Naive thymus-derived CD4-positive, alpha-beta T cell (primary cell): Measurements from ENCODE around the gene MARCHF3. TPM values are rescaled to one million over a fixed set of nuclear protein-coding genes. Genes with fewer than 3 reads are reported as not detected.

ENCODE experiments used
- ATAC-seq: fragments of 150-1000 bp; cut with Tn5 transposase; 2 replicates; pipeline ENCODE4 v1.10.0; 2021; ENCODE audit warnings: mild to moderate bottlenecking, moderate library complexity
- CTCF ChIA-PET: fragments of 350-600 bp; sonication (Branson Sonifier 250); formaldehyde crosslinking; loops from one replicate; lab custom pipeline; 2021; ENCODE audit warnings: antibody characterized with exemption; lab: Charles Lee
- POLR2A ChIA-PET: fragments of 350-600 bp; sonication (Branson Sonifier 250); formaldehyde crosslinking; loops from one replicate; lab custom pipeline; 2021; ENCODE audit warnings: antibody characterized with exemption, inconsistent platforms; lab: Charles Lee
- DNase-seq, 9 donors: peaks; one replicate each; pipeline versions ENCODE4 v3.0.0 to v3.0.0-alpha.2; 2020 to 2022; ENCODE audit warnings: mixed read lengths in 1 of 9
- H3K27ac ChIP-seq: one replicate; pipeline ENCODE4 v1.7.0; 2013; ENCODE audit warnings: mild to moderate bottlenecking, low read depth, low read length, moderate library complexity
- H3K27me3 ChIP-seq, 2 donors: one replicate each; pipeline ENCODE4 v1.7.0; 2013; ENCODE audit warnings: low read length in 2 of 2, mild to moderate bottlenecking in 2 of 2, moderate library complexity in 2 of 2; ENCODE audit not compliant: control insufficient read depth in 2 of 2, insufficient read depth in 2 of 2
- H3K36me3 ChIP-seq, 3 experiments: 1 replicate in 2 of 3; 2 replicates in 1 of 3; pipeline ENCODE4 v1.7.0; 2013; ENCODE audit warnings: low read length in 3 of 3, mild to moderate bottlenecking in 3 of 3, moderate library complexity in 1 of 3; ENCODE audit not compliant: insufficient read depth in 3 of 3, control insufficient read depth in 2 of 3
- H3K4me1 ChIP-seq, 2 donors: one replicate each; pipeline ENCODE4 v1.7.0; 2013; ENCODE audit warnings: low read length in 2 of 2, mild to moderate bottlenecking in 2 of 2, moderate library complexity in 1 of 2; ENCODE audit not compliant: control insufficient read depth in 2 of 2, insufficient read depth in 2 of 2
- H3K4me3 ChIP-seq: 2 replicates; pipeline ENCODE4 v1.7.0; 2013; ENCODE audit warnings: mild to moderate bottlenecking, low read length
- H3K9me3 ChIP-seq, 3 experiments: 1 replicate in 2 of 3; 2 replicates in 1 of 3; pipeline ENCODE4 v1.7.0; 2013; ENCODE audit warnings: low read length in 3 of 3; ENCODE audit not compliant: control insufficient read depth in 2 of 3
- H3K27ac Mint-ChIP-seq, 9 donors: one replicate each; pipeline ENCODE4 v1.8.0; 2020 to 2022; ENCODE audit warnings: mixed read lengths in 9 of 9, mild to moderate bottlenecking in 8 of 9, moderate library complexity in 5 of 9, inconsistent platforms in 2 of 9
- H3K27me3 Mint-ChIP-seq, 5 donors: one replicate each; pipeline ENCODE4 v1.8.0; 2021 to 2022; ENCODE audit warnings: mixed read lengths in 5 of 5, mild to moderate bottlenecking in 1 of 5
- H3K36me3 Mint-ChIP-seq, 5 donors: one replicate each; pipeline ENCODE4 v1.8.0; 2020 to 2022; ENCODE audit warnings: mixed read lengths in 5 of 5, mild to moderate bottlenecking in 3 of 5, inconsistent platforms in 1 of 5
- H3K4me1 Mint-ChIP-seq, 7 donors: one replicate each; pipeline ENCODE4 v1.8.0; 2020 to 2022; ENCODE audit warnings: mixed read lengths in 7 of 7, mild to moderate bottlenecking in 3 of 7, inconsistent platforms in 1 of 7
- H3K4me3 Mint-ChIP-seq, 10 donors: one replicate each; pipeline ENCODE4 v1.8.0; 2020 to 2022; ENCODE audit warnings: mild to moderate bottlenecking in 10 of 10, mixed read lengths in 10 of 10, moderate library complexity in 6 of 10, inconsistent platforms in 2 of 10
- H3K9me3 Mint-ChIP-seq, 11 donors: one replicate each; pipeline ENCODE4 v1.8.0; 2020 to 2022; ENCODE audit warnings: mixed read lengths in 11 of 11, mild to moderate bottlenecking in 4 of 11, inconsistent platforms in 1 of 11, moderate library complexity in 1 of 11
- intact Hi-C, 2 donors: fragments of 100-400 bp; cut with micrococcal nuclease; formaldehyde crosslinking; loops; one replicate each; pipeline ENCODE4 v1.15.1; 2023
- polyA plus RNA-seq, 2 donors: library from polyadenylated mRNA; unstranded; fragments of 300-500 nt; fragmentation: Illumina TruSeq; gene quantifications; one replicate each; pipeline ENCODE4 v1.2.3, GENCODE V29; 2021
- total RNA-seq, 6 experiments: library from RNA in 5 of 6; stranded (reverse) in 5 of 6; gene quantifications; 1 replicate in 5 of 6; 2 replicates in 1 of 6; pipeline ENCODE4 v1.2.3 and lab custom pipeline; 2021 to 2026

MARCHF3 gene
- total and polyA plus RNA-seq, 7 experiments from 2014 or later = 3.1 to 15.4 (median 13.0) TPM

DNA sequence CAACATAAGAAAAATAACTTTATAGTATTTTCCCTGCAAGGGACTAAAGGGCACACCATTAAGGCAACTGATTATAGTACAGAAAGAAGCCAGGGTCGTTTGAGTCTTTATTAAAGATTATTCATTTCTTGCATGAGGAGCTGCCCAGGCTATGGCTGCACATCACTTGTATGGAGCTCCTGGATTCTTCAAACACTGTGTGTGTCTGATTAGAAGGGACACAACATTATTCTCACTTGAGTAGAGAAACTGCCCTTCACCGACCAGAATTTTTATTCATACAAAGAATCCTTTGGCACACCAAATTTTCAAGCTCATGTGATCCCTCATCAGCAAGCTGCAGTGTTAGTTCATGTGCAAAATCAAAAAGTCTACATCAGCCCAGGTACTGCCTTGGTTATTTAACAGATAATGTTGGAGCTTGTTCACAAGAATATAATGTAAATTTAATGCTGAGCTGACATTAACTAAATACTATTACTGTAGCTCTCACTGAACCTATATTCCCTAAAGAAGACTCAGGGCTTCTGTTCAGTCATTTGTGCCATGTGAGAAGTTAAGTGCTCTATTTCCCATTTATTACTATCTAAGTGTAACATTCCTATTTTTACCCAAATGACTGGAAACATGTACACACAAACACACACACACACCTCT is 33.0 kb upstream of the MARCHF3 start:
- no peaks in the 10 kb centered on the region for H3K4me1 ChIP-seq
- no peak for DNase-seq
- H3K4me3 ChIP-seq = no peak overlapping the region
- no peak for ATAC-seq
- CTCF ChIA-PET = interaction anchor here (0.7 kb wide), 1 partner anchor 731 kb away, joined by 3 read pairs; no protein-coding TSS in a partner anchor
- H3K27me3 Mint-ChIP-seq = no peaks in the 10 kb centered on the region
- H3K4me1 Mint-ChIP-seq = peaks cover 4 to 24% (median 7%) of the 10 kb centered on the region in 7 donors
- H3K27ac Mint-ChIP-seq = no peak overlapping the region
- H3K36me3 Mint-ChIP-seq = peaks cover 4 to 29% (median 14%) of the 10 kb centered on the region in 5 donors
- H3K9me3 ChIP-seq = no peaks in the 10 kb centered on the region
- H3K4me3 Mint-ChIP-seq = no peak overlapping the region
- H3K27me3 ChIP-seq = no peaks in the 10 kb centered on the region
- intact Hi-C loops = no loop called here
- no peaks in the 10 kb centered on the region for H3K9me3 Mint-ChIP-seq
- POLR2A ChIA-PET = interaction anchor here (2.1 kb wide), 1 partner anchor 9 kb away, joined by 11 read pairs; no protein-coding TSS in a partner anchor
- H3K36me3 ChIP-seq = peaks cover 0 to 4% (median 0%) of the 10 kb centered on the region in 3 experiments
- H3K27ac ChIP-seq = no peak overlapping the region

- H3K27ac Mint-ChIP-seq = no peak overlapping the region
- no peak for ATAC-seq
These were observed 31.6 kb upstream of the MARCHF3 start for GRCh38 chr5:127061956-127062355.

DNA sequence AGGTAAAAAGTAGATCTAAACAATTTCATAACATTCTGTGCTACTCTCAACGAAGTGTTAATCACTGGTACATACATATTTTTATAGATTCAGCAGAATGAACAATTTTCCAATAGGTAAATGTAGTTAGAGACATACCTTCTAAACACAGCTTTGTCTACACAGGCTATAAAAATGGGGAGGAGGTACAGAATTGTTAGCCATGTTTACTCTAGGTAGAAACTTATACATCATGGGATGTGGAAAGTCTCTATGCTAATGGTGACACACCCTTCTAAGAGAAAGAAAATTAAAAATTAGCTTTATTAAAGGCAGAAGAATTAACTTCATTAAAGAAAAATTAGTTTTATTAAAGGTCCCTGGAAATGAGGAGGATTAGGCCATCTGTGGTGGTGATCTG is 31.2 kb upstream of the MARCHF3 start:
- Histone ChIP-seq H3K4me1 (no peaks in the 10 kb centered on the region), H3K27ac (no peak overlapping the region), H3K4me3 (no peak overlapping the region), H3K27me3 (no peaks in the 10 kb centered on the region), H3K9me3 (no peaks in the 10 kb centered on the region), H3K36me3 (peaks cover 0 to 8% (median 0%) of the 10 kb centered on the region in 3 experiments)
- no peak for ATAC-seq
- DNase-seq = no peak
- no peak overlapping the region for H3K4me3 Mint-ChIP-seq
- no peaks in the 10 kb centered on the region for H3K27me3 Mint-ChIP-seq
- peaks cover 2 to 22% (median 7%) of the 10 kb centered on the region in 7 donors for H3K4me1 Mint-ChIP-seq
- peaks cover 4 to 39% (median 28%) of the 10 kb centered on the region in 5 donors for H3K36me3 Mint-ChIP-seq
- intact Hi-C loops = no loop called here
- ChIA-PET POLR2A (no interaction called here), CTCF (no interaction called here)
- H3K27ac Mint-ChIP-seq = no peak overlapping the region
- peaks cover 0 to 1% (median 0%) of the 10 kb centered on the region in 11 donors for H3K9me3 Mint-ChIP-seq

More at GRCh38 chr5:127061956-127062355, 31.6 kb upstream of the MARCHF3 start:
- no peak overlapping the region for H3K27ac ChIP-seq
- H3K9me3 Mint-ChIP-seq = no peaks in the 10 kb centered on the region
- no peaks in the 10 kb centered on the region for H3K9me3 ChIP-seq
- H3K36me3 ChIP-seq = peaks cover 0 to 8% (median 0%) of the 10 kb centered on the region in 3 experiments
- peaks cover 4 to 36% (median 26%) of the 10 kb centered on the region in 5 donors for H3K36me3 Mint-ChIP-seq
- DNase-seq = no peak
- no peaks in the 10 kb centered on the region for H3K27me3 Mint-ChIP-seq
- ChIA-PET POLR2A (no interaction called here), CTCF (no interaction called here)
- no peaks in the 10 kb centered on the region for H3K4me1 ChIP-seq
- no peaks in the 10 kb centered on the region for H3K27me3 ChIP-seq
- peaks cover 2 to 22% (median 7%) of the 10 kb centered on the region in 7 donors for H3K4me1 Mint-ChIP-seq
- intact Hi-C loops = no loop called here
- H3K4me3 Mint-ChIP-seq = no peak overlapping the region
- no peak overlapping the region for H3K4me3 ChIP-seq

DNA sequence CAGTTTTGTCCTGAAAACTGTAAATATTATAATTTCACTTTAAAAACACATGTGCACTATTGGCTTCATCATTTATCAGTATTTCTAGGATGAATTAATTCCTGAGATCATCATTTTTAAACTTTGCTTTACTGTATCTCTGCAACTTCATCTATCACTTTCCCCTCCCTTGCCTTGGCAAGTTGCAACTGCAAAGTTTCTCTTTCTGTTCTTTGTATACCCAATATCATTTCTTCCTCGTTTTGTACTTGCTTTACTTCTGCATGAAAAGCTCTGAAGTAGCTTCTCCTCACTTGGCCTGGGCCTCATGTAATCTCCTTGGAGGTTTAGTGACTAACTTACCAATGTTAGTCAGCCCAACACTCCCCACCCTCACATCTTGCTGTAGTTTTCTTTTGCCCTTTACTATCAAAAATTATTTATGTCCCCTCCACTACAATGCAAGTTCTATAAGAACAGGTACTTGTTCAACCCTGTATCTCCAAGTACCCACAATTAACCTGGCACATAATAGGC is 30.2 kb upstream of the MARCHF3 start:
- Histone ChIP-seq H3K4me1 (no peaks in the 10 kb centered on the region), H3K4me3 (no peak overlapping the region), H3K36me3 (peaks cover 0 to 15% (median 0%) of the 10 kb centered on the region in 3 experiments), H3K27me3 (no peaks in the 10 kb centered on the region), H3K9me3 (no peaks in the 10 kb centered on the region), H3K27ac (no peak overlapping the region)
- Mint-ChIP-seq H3K27me3 (no peaks in the 10 kb centered on the region), H3K4me1 (peaks cover 2 to 22% (median 7%) of the 10 kb centered on the region in 7 donors), H3K36me3 (peaks cover 10 to 49% (median 38%) of the 10 kb centered on the region in 5 donors), H3K9me3 (peaks cover 0 to 6% (median 0%) of the 10 kb centered on the region in 11 donors), H3K27ac (peak overlapping the region in 3 of 9 donors; percentile 29 to 73 (median 51)), H3K4me3 (peak overlapping the region in 1 of 10 donors; percentile 68)
- ChIA-PET POLR2A (no interaction called here), CTCF (no interaction called here)
- intact Hi-C loops = no loop called here
- no peak for DNase-seq
- no peak for ATAC-seq

DNA sequence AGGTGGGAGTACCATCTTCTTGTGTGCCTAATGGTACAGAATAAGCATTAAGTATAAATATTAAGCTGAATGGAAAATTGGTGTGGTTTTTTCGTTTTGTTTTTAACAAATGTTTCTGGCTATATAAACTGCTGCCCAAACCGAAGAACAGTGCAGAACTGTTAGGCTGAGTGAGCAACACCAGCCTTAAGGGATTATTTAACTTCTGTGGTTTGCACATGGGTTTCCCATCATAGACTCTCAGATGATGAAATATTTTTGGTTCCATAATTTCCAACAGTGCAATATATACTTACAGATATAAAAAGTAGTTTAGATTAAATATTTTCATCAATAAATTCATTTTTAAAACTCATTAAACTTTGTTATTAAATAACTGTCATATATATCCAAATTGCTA is 26.5 kb upstream of the MARCHF3 start:
- Mint-ChIP-seq H3K27me3 (no peaks in the 10 kb centered on the region), H3K36me3 (peaks cover 13 to 74% (median 48%) of the 10 kb centered on the region in 5 donors), H3K4me1 (peaks cover 1 to 17% (median 7%) of the 10 kb centered on the region in 7 donors), H3K4me3 (no peak overlapping the region), H3K27ac (no peak overlapping the region), H3K9me3 (peaks cover 0 to 6% (median 0%) of the 10 kb centered on the region in 11 donors)
- Histone ChIP-seq H3K4me3 (no peak overlapping the region), H3K27ac (no peak overlapping the region), H3K4me1 (no peaks in the 10 kb centered on the region), H3K9me3 (no peaks in the 10 kb centered on the region), H3K27me3 (no peaks in the 10 kb centered on the region), H3K36me3 (peaks cover 0 to 15% (median 0%) of the 10 kb centered on the region in 3 experiments)
- no peak for ATAC-seq
- CTCF ChIA-PET = no interaction called here
- POLR2A ChIA-PET = no interaction called here
- intact Hi-C loops = no loop called here
- no peak for DNase-seq

DNA sequence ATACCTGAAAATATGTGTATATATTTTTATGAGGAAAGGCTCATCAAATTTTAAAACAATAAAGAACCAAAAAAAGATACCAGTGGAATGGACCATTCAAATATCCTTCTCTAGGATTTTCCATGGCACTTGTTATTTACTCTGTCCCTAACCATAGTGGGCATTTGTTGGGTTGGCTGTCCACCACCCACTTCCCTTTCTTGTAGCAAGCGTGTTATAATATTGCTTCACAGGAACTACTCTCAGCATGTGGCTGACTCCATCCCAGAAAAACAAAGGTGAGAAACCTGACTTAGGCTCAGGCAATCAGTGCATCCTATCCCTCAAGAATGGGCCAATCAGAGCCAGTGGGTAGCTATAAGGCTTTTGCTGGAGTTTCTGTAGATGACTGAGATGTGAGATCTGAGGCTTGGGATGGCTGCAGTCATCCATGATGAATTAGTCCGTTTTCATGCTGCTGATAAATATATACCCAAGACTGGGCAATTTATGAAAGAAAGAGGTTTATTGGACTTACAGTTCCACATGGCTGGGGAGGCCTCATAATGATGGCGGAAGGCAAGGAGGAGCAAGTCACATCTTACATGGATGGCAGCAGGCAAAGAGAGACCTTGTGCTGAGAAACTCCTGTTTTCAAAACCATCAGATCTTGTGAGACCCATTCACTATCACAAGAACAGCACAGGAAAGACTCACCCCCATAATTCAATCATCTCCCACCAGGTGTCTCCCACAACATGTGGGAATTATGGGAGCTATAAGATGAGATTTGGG is 25.7 kb upstream of the MARCHF3 start:
- Mint-ChIP-seq H3K27me3 (no peaks in the 10 kb centered on the region), H3K4me1 (peaks cover 0 to 12% (median 6%) of the 10 kb centered on the region in 7 donors), H3K27ac (no peak overlapping the region), H3K9me3 (peaks cover 0 to 6% (median 0%) of the 10 kb centered on the region in 11 donors), H3K36me3 (peaks cover 14 to 76% (median 48%) of the 10 kb centered on the region in 5 donors), H3K4me3 (no peak overlapping the region)
- CTCF ChIA-PET = no interaction called here
- H3K27me3 ChIP-seq = no peaks in the 10 kb centered on the region
- intact Hi-C loops = no loop called here
- peaks cover 0 to 15% (median 0%) of the 10 kb centered on the region in 3 experiments for H3K36me3 ChIP-seq
- H3K4me1 ChIP-seq = no peaks in the 10 kb centered on the region
- POLR2A ChIA-PET = interaction anchor here (0.5 kb wide), 1 partner anchor 239 kb away, joined by 3 read pairs; no protein-coding TSS in a partner anchor
- H3K4me3 ChIP-seq = no peak overlapping the region
- DNase-seq = no peak
- H3K27ac ChIP-seq = no peak overlapping the region
- no peak for ATAC-seq
- no peaks in the 10 kb centered on the region for H3K9me3 ChIP-seq
